MM.1S (cell line): Measurements from ENCODE around the gene PRSS12.
A peak's percentile ranks its signal among the peaks of the same experiment; 100 is the strongest.

ENCODE experiments used
- DNase-seq: peaks from one replicate; pipeline ENCODE4 v3.0.0-alpha.2; 2015
- H2AFZ ChIP-seq: fragments of 300-600 bp; sonication (generic); 2 replicates; pipeline ENCODE4 v1.6.0; 2016; ENCODE audit warnings: antibody characterized with exemption, low read length
- H3F3A ChIP-seq: fragments of 300-600 bp; sonication (generic); 2 replicates; pipeline ENCODE4 v1.6.1; 2016; ENCODE audit warnings: mild to moderate bottlenecking, antibody characterized with exemption, low read length, moderate library complexity, mixed read lengths; ENCODE audit not compliant: insufficient read depth
- H3K27ac ChIP-seq: fragments of 300-600 bp; sonication (generic); 2 replicates; pipeline ENCODE4 v1.5.1; 2016; ENCODE audit warnings: mild to moderate bottlenecking, low read length
- H3K27me3 ChIP-seq: fragments of 300-600 bp; sonication (generic); replicated peaks from 2 replicates; pipeline ENCODE4 v1.6.0; 2016; ENCODE audit warnings: low read length; ENCODE audit not compliant: insufficient read depth
- H3K36me3 ChIP-seq: fragments of 300-600 bp; sonication (generic); replicated peaks from 2 replicates; pipeline ENCODE4 v1.6.1; 2016; ENCODE audit warnings: mild to moderate bottlenecking, low read length, mixed read lengths; ENCODE audit not compliant: insufficient read depth
- H3K4me1 ChIP-seq: fragments of 300-600 bp; sonication (generic); 2 replicates; pipeline ENCODE4 v1.6.1; 2016; ENCODE audit warnings: low read length, mixed read lengths
- H3K4me2 ChIP-seq: fragments of 300-600 bp; sonication (generic); 2 replicates; pipeline ENCODE4 v1.6.0; 2016; ENCODE audit warnings: low read depth, low read length
- H3K4me3 ChIP-seq: fragments of 300-600 bp; sonication (generic); 2 replicates; pipeline ENCODE4 v1.5.1; 2016; ENCODE audit warnings: low read length, mixed read lengths
- H3K79me2 ChIP-seq: fragments of 300-600 bp; sonication (generic); 2 replicates; pipeline ENCODE4 v1.6.1; 2016; ENCODE audit warnings: mixed run types, low read length, mixed read lengths
- H3K9ac ChIP-seq: fragments of 300-600 bp; sonication (generic); 2 replicates; pipeline ENCODE4 v1.6.1; 2016; ENCODE audit warnings: low read length, mixed read lengths
- H3K9me2 ChIP-seq: fragments of 300-600 bp; sonication (generic); replicated peaks from 2 replicates; pipeline ENCODE4 v1.6.1; 2016; ENCODE audit warnings: mild to moderate bottlenecking, low read length, mixed read lengths; ENCODE audit not compliant: insufficient read depth
- H3K9me3 ChIP-seq: fragments of 300-600 bp; sonication (generic); replicated peaks from 2 replicates; pipeline ENCODE4 v1.6.1; 2016; ENCODE audit warnings: mild to moderate bottlenecking, low read length, mixed read lengths; ENCODE audit not compliant: insufficient read depth
- H4K20me1 ChIP-seq: fragments of 300-600 bp; sonication (generic); 2 replicates; pipeline ENCODE4 v1.6.1; 2016; ENCODE audit warnings: mild to moderate bottlenecking, low read length, moderate library complexity, mixed read lengths; ENCODE audit not compliant: insufficient read depth
- CTCF ChIP-seq: fragments of 300-600 bp; sonication (generic); IDR thresholded peaks from 2 replicates; pipeline ENCODE4 v1.5.1; 2016; ENCODE audit warnings: antibody characterized with exemption, low read length, mixed read lengths
- EZH2 ChIP-seq: fragments of 300-600 bp; sonication (generic); optimal IDR thresholded peaks from 2 replicates; pipeline ENCODE3; 2017; ENCODE audit warnings: low read depth, mild to moderate bottlenecking, antibody characterized with exemption, low read length, mixed read lengths
- EZH2phosphoT487 ChIP-seq: fragments of 300-600 bp; sonication (generic); IDR thresholded peaks from 2 replicates; pipeline ENCODE4 v1.6.1; 2018; ENCODE audit warnings: antibody characterized with exemption, low read length

Gene PRSS12

GRCh38 chr4:118351851-118352827 is 664 bp downstream of the PRSS12 start:
- H3K4me2 ChIP-seq: peak overlapping the region; percentile 97; the same call in 1 of the 2 replicates
- H3K79me2 ChIP-seq: no peaks in the 10 kb centered on the region
- no peaks in the 10 kb centered on the region for H3F3A ChIP-seq
- H3K27me3 ChIP-seq: no peaks in the 10 kb centered on the region
- no peaks in the 10 kb centered on the region for H3K36me3 ChIP-seq
- TF ChIP-seq EZH2 (no peak), CTCF (no peak), EZH2phosphoT487 (no peak)
- H2AFZ ChIP-seq: peak overlapping the region; percentile 90; the same call in 1 of the 2 replicates
- H3K27ac ChIP-seq: no peak overlapping the region
- H3K4me3 ChIP-seq: peak overlapping the region; percentile 67
- no peaks in the 10 kb centered on the region for H3K9me3 ChIP-seq
- no peaks in the 10 kb centered on the region for H3K9me2 ChIP-seq
- no peak for DNase-seq
- no peaks in the 10 kb centered on the region for H4K20me1 ChIP-seq
- peaks cover 4% of the 10 kb centered on the region; the same call in 1 of the 2 replicates for H3K4me1 ChIP-seq
- H3K9ac ChIP-seq: no peak overlapping the region

- no peaks in the 10 kb centered on the region for H3K27me3 ChIP-seq
- no peak overlapping the region for H3K27ac ChIP-seq
- no peak for DNase-seq
- H3K9ac ChIP-seq: no peak overlapping the region
- no peaks in the 10 kb centered on the region for H3K9me2 ChIP-seq
- H2AFZ ChIP-seq: no peak overlapping the region
- no peaks in the 10 kb centered on the region for H3K79me2 ChIP-seq
- no peak overlapping the region for H3K4me3 ChIP-seq
- no peaks in the 10 kb centered on the region for H4K20me1 ChIP-seq
- TF ChIP-seq EZH2phosphoT487 (no peak), CTCF (no peak), EZH2 (no peak)
- H3K36me3 ChIP-seq: no peaks in the 10 kb centered on the region
- no peak overlapping the region for H3K4me2 ChIP-seq
- H3F3A ChIP-seq: no peaks in the 10 kb centered on the region
- peaks cover 4% of the 10 kb centered on the region; the same call in 1 of the 2 replicates for H3K4me1 ChIP-seq
- no peaks in the 10 kb centered on the region for H3K9me3 ChIP-seq
These were observed 1.8 kb downstream of the PRSS12 start for GRCh38 chr4:118350961-118351360.

- no peaks in the 10 kb centered on the region for H3K79me2 ChIP-seq
- no peak overlapping the region for H3K4me2 ChIP-seq
- peaks cover 4% of the 10 kb centered on the region; the same call in 1 of the 2 replicates for H3K4me1 ChIP-seq
- H3K9me2 ChIP-seq: no peaks in the 10 kb centered on the region
- H4K20me1 ChIP-seq: no peaks in the 10 kb centered on the region
- H3K9ac ChIP-seq: no peak overlapping the region
- no peaks in the 10 kb centered on the region for H3K9me3 ChIP-seq
- TF ChIP-seq EZH2phosphoT487 (no peak), CTCF (no peak), EZH2 (no peak)
- H3K4me3 ChIP-seq: no peak overlapping the region
- no peak overlapping the region for H3K27ac ChIP-seq
- DNase-seq: no peak
- no peaks in the 10 kb centered on the region for H3F3A ChIP-seq
- no peaks in the 10 kb centered on the region for H3K27me3 ChIP-seq
- H2AFZ ChIP-seq: no peak overlapping the region
- no peaks in the 10 kb centered on the region for H3K36me3 ChIP-seq
These were observed 3.9 kb downstream of the PRSS12 start for GRCh38 chr4:118348886-118349285.
